HG03354 (cell line): ENCODE measurements around the gene PYGB.

Source experiments
- ATAC-seq: cut with Tn5 transposase; IDR thresholded peaks from one replicate; pipeline ENCODE4 v1.9.1; 2021; ENCODE audit warnings: mild to moderate bottlenecking; ENCODE audit not compliant: unreplicated experiment, poor library complexity, severe bottlenecking

PYGB gene

DNA sequence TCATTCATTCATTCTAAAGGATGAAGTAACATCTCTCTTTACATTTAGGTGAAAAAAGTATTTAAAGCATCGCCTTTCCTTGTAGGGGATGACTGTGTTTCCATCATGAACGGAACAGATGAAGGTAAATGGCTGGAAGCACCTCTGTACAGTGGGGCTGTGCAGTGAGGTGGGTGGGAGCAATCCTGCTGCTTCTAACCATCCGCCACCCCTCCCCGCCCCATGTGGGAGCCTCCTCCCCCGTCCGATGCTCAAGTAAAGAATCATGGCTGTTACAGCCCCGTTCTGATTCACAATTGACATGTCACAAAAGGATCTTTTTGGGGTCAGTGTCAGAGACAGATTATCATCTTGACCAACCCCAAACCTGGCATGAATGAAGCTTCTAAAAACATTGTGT, 33.1 kb upstream of the PYGB start:
- no peak for ATAC-seq

DNA sequence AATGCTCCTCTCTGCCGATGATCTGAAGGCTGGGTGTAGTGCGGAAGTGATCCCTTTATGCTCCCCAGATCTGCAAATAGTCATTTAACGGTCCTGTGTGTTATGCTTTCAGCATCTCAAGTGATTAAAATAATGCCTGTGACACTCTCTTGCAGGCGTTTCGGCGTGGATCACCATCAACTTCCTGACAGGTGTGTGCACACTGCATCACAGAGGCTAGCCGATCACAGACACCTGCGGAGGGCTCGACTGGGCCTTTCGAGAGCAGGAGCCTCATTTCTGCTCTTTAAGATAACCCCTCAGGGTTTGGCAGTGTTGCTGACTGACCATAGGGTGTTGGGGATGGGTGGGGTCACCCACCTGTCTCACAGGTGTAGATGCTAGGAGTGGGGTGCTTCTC, 32.4 kb upstream of the PYGB start:
- ATAC-seq: no peak

DNA sequence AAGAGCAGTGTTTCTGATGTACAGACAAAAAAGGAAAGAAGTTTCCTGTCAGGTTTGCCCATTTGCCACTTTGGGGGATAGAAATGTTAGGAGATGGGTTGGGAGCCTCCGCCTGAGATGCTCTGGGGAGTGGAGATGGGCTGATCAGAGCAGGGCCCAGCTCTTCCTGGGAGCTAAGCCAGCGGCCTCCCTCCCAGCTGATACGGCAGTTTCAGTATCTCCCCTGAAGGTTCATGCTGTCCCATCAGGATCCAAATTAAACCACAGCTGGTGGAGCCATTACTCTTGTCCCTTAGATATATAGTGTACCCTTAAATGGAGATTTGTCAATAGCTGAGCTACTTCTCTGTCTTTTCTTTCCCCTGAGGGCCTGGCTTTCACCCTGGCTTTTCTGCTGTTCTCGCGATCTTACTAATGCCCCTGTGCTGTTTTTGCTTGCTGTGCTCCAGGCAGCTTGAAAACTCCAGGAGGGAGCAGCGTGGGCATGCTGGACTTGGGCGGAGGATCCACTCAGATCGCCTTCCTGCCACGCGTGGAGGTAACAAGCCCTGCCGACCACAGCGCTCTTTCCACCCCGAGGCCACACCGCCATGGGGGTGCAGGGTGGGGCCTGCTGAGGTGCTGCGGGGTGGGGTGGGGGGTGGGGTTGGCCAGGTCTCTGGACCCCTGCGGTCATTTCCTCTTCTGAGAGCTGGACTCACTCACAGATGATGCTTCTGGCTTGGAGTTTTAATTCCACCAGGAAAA, 31.5 kb upstream of the PYGB start:
- ATAC-seq: no peak

DNA sequence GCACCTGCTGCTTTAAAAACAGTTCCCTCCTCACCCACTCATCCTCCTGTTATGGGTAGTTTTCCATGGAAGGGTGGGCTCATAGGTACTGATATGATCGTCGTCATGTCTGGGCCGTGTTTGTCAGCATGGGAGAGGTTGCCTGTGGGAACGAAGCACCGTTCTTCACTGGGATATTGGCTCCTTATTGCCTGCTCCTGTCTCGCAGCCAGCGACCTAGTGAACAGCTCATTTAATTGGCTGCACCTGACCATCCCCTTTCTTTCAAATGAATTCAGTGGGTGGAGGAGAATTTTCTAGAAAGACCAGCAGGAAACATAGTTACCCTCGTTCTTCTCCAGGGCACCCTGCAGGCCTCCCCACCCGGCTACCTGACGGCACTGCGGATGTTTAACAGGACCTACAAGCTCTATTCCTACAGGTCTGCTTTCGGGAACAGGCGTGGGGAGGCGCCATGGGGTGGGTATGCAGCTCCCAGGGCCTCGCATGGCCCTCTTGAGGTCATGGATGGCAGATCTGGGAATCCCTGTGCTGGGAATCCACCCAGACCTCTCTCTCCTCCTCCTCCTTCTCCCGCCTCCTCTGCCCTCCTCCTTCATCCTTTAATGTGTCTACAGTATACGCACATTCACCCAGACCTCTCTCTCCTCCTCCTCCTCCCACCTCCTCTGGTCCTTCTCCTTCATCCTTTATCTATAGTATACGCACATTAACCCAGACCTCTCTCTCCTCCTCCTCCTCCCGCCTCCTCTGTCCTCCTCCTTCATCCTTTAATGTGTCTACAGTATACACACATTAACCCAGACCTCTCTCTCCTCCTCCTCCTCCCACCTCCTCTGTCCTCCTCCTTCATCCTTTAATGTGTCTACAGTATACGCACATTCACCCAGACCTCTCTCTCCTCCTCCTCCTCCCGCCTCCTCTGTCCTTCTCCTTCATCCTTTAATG, 30.4 kb upstream of the PYGB start:
- ATAC-seq: no peak

DNA sequence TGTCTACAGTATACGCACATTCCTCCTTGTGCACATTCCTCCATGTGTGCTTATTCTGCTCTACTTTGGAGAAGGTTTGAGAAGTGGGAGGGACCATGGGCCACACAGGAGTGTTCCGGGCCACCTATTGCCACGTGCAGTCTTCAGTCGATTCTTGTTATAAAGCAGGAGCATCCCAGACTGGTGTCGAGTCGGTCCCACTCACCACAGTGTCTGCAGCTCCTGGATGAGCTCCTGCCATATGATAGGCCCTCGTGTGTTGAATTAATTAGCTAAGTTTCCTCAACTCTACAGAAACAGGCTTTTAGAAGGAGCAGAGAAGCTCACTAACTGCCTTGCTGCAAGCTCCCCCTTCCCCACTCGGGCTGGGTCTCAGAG, 29.8 kb upstream of the PYGB start:
- no peak for ATAC-seq

DNA sequence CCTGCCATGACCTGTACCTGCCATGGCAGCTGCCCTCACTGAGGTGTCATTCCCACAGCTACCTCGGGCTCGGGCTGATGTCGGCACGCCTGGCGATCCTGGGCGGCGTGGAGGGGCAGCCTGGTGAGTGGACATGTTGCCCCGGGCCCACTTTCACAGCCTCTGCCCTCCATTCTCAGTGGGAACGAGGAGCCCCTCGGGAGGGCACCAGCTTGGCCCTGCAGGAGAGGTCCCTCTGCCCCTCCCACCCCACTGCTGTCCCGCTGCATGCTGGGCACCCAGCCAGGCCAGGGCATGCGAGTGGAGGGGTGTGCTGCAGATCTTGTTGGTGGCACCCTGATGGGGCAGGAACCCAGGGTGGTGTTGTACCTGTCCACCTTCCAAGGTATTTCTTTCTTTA, 29.4 kb upstream of the PYGB start:
- no peak for ATAC-seq

DNA sequence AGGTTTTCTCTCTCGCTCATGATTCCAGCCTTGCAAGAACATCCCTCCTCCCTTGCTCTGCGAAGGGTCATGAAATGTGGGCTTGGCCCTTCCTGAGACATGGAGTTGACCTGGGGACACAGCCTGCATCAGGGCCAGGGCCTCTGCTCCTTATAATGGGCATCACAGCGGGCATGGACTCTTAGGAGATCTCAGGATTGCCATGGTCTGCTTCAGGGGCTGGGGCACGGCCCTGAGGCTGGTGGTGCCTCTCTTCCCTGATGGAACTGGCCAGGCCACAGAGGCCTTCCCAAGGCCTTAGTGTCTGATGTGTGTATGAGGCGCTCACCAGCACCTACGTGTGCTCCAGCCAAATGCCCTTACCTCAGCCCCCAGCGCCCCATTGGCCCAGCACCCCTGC, 28.5 kb upstream of the PYGB start:
- ATAC-seq: no peak

DNA sequence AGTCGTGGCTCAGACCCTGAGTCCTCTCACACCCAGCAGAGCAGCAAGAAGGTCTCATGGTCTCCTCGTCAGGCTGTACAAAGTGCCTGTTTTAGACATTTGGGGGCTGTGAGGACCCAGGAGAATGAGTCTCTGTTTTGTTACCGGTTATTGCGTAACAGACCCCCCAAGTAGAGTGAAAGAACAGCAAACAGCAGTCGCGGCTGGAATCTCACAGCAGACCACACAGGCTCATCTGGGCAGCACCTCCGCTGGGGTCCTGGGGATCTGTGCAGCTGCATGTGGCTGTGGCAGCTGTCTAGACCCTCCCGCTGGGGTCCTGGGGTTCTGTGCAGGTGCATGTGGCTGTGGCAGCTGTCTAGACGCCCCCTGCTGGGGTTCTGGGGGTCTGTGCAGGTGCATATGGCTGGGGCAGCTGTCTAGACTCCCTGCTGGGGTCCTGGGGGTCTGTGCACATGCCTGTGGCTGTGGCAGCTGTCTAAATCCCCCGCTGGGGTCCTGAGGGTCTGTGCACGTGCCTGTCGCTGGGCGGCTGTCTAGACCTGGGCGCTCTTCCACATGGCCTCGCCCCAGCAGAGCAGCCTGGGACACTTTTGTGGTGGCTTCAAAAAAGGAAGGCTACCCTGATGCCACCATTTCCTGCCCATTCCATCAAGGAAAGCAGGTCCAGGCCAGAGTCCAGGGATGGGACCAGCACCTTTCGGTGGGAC, 27.7 kb upstream of the PYGB start:
- ATAC-seq: no peak

DNA sequence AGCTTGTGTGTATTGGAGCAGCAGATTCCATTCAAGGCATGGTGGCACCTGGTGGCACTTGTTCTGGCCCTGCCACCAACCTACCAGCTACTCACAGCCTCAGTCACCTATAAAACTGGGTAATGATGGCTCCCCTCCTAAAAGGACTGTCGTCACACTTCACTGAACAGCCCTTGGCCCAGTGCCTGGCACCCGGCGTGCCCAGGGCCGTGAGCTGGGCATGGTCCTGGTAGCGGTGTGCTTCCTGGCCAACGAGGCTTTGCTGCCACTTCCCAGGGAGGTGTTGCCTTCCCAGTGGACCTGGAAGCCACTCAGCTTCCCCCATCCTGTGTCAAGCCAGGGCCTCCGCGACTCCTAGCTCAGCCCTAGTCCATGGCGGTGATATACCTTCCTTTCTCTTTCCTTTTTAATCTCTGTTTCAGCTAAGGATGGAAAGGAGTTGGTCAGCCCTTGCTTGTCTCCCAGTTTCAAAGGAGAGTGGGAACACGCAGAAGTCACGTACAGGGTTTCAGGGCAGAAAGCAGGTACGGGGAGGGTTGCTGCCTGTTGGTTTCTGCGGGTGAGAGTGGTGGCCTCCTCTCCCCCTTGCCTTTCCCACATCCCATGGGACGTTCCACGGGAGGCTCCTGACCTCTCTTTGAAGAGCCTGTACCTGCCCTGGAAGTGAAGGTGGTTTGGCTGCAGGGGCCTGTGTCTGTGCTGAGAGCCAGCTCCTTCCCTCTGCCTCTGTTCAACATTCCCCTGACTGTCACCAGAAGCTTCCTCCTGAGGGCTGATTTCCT, 26.9 kb upstream of the PYGB start:
- no peak for ATAC-seq

DNA sequence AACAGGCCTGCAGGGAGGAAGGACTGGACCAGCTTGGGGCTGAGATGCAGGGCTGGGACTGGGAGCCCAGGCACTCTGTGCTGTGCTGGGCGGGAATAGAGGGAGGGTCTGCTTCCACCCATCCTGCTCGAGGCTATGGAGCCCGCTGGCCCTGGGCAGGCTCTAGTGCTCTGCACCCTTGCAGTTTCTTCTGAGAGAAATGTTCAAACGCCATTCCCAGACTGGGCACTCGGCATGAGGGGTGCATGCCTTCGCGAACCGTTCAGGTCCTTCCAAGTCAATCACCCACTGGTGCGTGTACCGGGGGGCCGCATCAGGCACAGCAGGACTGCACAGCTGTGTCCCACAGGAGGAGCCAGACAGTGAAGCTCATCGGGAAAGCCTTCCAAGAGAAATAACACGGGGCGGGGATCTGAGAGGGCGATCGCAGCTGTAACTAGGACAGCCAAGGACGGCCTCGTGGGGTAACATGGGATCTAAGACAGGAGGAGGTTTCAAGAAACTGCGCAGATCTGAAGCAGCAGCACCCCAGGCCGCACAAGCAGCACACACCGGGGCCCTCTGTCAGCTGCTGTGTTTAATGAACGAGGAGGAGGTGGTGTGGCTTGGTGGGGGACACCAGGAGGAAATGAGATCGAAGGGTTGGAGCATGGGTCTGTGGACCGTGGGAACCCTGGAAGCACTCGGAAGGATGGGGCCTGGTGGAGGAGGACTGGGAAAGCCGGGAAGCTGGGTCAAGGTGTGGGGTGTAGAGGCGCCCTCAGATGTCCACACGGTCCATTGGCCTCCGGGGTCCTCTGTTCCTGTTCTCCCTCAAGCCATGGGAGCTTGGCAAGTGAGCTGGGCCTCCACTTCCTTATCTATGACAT, 26.1 kb upstream of the PYGB start:
- ATAC-seq: no peak

DNA sequence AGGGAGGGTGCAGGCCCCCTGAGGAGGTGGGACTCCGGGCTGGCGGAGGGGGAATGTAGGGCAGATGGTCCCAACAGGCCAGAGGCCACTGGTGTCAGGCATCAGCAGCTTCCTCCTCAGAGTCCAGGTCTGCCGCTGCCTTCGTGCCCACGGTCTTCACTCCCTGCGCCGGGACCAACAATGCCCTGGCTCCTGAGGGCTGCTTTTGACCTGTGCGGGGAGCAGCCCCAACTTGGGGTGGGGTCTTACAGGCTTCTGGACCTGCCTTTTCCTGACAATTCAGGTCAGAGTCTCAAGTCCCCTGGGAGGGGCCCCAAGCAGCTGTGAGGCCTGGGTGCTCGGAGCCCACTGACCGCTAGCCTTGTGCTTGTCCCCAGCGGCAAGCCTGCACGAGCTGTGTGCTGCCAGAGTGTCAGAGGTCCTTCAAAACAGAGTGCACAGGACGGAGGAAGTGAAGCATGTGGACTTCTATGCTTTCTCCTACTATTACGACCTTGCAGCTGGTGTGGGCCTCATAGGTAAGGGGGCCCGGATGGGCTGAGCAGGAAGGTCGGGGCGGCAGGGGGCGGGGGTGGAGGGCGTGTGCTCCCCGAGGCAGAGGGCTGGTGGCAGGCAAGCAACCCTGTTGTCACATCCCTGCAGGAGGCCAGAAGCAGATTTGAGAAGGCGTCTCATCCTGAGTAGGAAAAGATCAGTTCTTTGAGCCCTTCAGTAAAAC, 25.3 kb upstream of the PYGB start:
- ATAC-seq: no peak

DNA sequence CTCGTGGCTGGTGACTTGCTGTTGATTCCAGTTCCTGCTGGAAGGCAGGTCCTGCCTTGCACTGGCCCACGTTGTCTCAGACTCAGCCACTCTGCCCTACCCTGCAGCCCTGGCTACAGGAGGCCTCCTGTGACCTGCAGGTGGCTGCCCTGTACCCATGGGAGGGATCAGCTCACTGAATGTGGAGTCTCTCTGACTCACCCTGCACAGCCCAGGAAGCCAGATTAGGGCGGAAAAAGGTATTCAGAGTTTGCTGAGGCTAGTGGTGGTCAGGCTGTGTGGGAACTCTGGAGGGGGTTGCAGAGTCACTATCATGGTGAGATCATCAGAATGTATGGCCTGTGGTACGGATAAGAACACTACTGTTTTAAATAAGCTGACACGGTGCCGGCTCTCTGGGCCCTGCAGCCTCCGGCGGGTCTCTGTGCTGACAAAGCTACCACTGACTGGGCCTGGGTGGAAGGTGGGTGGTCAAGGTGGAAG, 24.7 kb upstream of the PYGB start:
- no peak for ATAC-seq

DNA sequence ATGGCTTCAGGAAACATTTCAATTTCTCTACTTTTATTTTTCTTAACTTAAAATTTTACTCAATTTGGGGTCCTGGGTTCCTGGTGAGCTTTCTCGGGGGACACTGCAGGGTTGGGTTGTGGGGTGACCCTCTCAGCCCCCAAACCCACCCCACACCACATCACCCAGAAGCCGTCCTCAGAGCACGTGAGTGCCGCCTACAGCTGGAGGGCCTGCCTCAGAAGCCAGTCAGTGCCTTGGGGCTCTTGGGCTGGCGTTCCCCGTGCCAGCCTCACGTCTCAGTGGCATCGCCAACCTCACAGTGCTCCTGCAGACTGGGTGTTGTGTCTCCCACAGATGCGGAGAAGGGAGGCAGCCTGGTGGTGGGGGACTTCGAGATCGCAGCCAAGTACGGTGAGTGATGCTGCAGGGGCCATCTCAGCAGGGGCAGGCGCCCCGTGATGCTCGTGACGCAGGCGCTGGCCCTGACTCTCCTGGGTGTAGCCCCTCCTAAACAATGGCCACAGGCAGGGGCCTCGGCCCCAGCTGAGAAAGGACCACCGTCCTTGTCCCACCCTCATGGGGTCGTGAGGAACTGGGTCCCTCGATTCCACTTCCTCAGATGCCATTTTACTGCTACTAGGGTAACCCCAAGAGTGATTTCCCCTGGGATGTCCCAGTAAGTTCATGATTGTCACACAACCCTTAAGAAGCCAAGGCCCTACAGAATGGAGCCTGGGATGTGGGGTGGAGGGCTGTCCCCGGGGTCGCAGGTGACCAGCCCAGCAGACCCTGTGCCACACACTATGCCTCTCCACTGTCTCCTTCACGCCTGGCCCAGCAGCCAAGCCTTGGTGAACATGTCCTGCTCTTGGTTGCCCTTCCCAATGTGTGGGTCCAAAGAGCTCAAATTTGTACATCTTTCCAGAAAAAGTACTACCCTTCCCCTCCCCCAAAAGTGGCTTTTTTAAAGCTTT, 23.8 kb upstream of the PYGB start:
- ATAC-seq: no peak

DNA sequence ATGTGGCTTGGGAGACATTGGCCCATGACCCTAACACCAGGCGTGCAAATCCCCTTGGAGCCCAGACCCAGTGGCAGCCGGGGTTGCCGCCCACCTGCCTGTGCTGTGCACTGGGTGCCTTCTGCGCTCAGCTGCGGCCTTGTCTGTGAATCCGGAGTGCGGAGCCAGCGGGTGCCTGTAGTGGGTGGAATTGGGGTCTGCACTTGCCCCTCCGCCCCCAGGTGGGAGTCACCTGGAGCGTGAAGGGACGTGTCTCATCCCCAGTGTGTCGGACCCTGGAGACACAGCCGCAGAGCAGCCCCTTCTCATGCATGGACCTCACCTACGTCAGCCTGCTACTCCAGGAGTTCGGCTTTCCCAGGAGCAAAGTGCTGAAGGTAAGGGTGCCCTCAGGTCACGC, 22.9 kb upstream of the PYGB start:
- ATAC-seq: no peak

DNA sequence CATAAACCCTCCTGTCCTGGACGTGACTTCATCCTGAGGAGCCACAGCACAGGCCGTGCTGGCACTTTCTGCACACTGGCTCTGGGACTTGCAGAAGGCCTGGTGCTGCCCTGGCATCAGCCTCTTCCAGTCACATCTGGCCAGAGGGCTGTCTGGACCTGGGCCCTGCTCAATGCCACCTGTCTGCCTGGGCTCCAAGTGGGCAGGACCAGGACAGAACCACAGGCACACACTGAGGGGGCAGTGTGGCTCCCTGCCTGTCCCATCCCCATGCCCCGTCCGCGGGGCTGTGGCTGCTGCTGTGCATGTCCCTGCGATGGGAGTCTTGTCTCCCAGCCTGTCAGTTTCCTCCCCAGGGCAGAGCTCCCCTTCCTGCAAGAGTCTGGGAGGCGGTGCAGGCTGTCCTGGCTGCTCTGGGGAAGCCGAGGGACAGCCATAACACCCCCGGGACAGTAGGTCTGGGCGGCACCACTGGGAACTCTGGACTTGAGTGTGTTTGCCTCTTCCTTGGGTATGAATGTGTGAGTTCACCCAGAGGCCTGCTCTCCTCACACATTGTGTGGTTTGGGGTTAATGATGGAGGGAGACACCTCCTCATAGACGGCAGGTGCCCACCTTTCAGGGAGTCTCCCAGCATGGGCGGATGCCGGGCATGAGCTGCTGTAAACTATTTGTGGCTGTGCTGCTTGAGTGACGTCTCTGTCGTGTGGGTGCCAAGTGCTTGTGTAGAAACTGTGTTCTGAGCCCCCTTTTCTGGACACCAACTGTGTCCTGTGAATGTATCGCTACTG, 22.0 kb upstream of the PYGB start:
- no peak for ATAC-seq
